ES-I3 (cell line): ENCODE data around the gene OR51V1.
"Not testable (repeated sequence)": the region's sequence is repeated elsewhere in the genome, so short reads cannot be mapped to it uniquely, and the experiment has no call there.

Source experiments
- H3K36me3 ChIP-seq: 2 replicates; pipeline ENCODE4 v1.6.1; 2013; ENCODE audit warnings: mild to moderate bottlenecking, low read length, control low read depth, moderate library complexity; ENCODE audit not compliant: insufficient read depth
- H3K4me1 ChIP-seq: 2 replicates; pipeline ENCODE4 v1.6.1; 2013; ENCODE audit warnings: mild to moderate bottlenecking, control low read depth, low read length; ENCODE audit not compliant: insufficient read depth
- H3K9ac ChIP-seq: 2 replicates; pipeline ENCODE4 v1.6.1; 2013; ENCODE audit warnings: low read depth, mild to moderate bottlenecking, low read length, moderate library complexity
- H3K9me3 ChIP-seq: 2 replicates; pipeline ENCODE4 v1.6.1; 2013; ENCODE audit warnings: mild to moderate bottlenecking, low read length, moderate library complexity; ENCODE audit not compliant: control insufficient read depth, insufficient read depth

OR51V1 gene

DNA sequence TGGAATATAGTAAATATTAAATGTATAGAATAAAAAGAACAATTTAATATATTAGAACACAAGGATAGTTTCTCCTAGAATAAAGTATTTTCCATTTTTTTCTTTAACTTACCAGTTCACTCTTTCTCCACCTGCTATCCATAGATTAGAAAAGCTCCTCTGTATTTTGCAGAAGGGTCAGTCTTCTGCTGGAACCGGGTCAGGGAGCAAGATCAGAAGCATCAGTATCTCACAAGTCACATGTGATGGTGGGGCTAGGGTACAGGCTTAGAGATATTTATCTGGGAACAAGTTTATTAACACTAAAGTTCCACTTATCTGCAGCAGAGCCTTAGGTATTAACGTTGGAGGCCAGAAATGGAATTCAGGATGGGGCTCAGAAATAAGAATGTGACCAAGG is 28.6 kb downstream of the OR51V1 start:
- Histone ChIP-seq H3K36me3 (no peaks in the 10 kb centered on the region), H3K4me1 (peaks cover 7% of the 10 kb centered on the region; the same call in 1 of the 2 replicates), H3K9me3 (no peaks in the 10 kb centered on the region), H3K9ac (no peak overlapping the region)

DNA sequence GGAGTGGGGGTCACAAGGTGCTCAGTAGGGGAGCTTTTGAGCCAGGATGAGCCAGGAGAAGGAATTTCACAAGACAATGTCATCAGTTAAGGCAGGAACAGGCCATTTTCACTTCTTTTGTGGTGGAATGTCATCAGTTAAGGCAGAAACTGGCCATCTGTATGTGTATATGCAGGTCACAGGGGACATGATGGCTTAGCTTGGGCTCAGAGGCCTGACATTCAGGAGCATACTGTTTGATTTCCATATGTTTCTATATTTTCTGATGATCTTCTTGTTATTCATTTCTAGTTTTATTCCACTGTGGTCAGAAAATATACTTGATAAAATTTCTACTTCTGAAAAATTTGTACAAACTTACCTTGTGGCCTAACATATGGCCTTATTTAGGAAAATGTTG is 34.6 kb downstream of the OR51V1 start:
- H3K9ac ChIP-seq: not testable (repeated sequence)

DNA sequence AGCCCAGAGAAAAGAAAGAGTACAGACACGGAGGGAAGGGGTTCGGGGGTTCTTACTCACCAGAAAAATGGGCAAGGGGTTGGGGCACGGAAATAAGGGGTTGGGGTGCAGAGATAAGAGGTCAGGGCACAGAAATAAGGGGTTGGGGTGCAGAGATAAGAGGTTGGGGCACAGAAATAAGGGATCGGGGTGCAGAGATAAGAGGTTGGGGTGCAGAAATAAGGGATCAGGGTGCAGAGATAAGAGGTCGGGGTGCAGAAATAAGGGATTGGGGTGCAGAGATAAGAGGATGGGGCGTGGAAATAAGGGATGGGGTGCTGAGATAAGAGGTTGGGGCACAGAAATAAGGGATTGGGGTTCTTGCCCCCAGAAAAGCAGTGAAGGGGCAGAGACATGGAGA is 35.7 kb downstream of the OR51V1 start:
- not testable (repeated sequence) for H3K36me3 ChIP-seq, H3K9ac ChIP-seq, H3K9me3 ChIP-seq
- H3K4me1 ChIP-seq: peaks cover 11% of the 10 kb centered on the region; the same call in 1 of the 2 replicates

More for the DNA sequence above, 34.6 kb downstream of the OR51V1 start:
- H3K36me3 ChIP-seq, H3K9me3 ChIP-seq: not testable (repeated sequence)
- H3K4me1 ChIP-seq: peaks cover 11% of the 10 kb centered on the region; the same call in 1 of the 2 replicates

DNA sequence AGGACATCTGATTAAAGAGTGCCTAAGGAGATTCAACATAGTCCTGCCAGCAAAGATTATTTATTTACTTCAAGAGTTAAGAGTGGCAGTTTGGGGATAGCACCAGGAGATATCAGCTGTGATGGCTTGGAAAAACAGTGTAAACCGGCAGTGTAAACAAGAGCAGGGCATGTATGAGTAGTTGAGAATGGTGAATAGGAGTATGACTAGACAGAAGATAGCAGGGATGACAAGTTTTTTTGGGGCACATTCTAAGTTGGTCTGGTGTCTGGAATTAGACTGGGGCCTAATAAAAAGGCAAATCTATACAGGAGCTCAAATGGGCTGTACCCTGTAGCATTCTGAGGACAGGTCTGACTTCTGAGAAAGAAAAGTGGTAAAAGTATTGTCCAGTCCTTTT is 39.4 kb downstream of the OR51V1 start:
- H3K9ac ChIP-seq, H3K36me3 ChIP-seq, H3K9me3 ChIP-seq, H3K4me1 ChIP-seq: not testable (repeated sequence)

DNA sequence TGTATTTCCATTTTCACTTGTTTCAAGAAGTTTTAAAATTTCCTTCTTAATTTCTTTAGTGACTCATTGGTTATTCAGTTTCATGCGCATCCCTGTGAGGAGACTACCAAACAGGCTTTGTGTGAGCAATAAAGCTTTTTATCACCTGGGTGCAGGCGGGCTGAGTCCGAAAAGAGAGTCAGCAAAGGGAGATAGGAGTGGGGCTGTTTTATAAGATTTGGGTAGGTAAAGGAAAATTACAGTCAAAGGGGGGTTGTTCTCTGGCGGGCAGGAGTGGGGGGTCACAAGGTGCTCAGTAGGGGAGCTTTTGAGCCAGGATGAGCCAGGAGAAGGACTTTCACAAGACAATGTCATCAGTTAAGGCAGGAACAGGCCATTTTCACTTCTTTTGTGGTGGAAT is 40.3 kb downstream of the OR51V1 start:
- not testable (repeated sequence) for H3K9me3 ChIP-seq, H3K36me3 ChIP-seq, H3K4me1 ChIP-seq, H3K9ac ChIP-seq

DNA sequence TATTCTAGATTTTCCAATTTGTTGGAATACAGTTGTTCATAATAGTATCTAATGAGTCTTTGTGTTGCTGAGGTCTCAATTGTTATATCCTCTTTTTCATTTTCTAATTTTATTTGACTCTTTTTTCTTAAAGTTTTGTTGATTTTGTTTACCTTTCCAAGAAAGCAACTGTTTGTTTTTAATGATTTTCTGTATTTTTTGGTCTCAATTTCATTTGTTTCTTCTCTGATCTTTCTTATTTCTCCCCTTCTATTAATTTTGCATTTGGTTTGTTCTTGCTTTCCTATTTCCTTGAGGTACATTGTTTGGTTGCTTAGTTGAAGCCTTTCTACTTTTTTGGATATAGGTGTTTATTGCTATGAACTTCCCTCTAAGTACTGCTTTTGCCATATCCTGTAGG is 40.7 kb downstream of the OR51V1 start:
- Histone ChIP-seq H3K9ac (no peak overlapping the region), H3K36me3 (no peaks in the 10 kb centered on the region), H3K4me1 (no peaks in the 10 kb centered on the region), H3K9me3 (0 out of 2 replicates have a peak, but pooled peaks cover 4% of the 10 kb centered on the region)

DNA sequence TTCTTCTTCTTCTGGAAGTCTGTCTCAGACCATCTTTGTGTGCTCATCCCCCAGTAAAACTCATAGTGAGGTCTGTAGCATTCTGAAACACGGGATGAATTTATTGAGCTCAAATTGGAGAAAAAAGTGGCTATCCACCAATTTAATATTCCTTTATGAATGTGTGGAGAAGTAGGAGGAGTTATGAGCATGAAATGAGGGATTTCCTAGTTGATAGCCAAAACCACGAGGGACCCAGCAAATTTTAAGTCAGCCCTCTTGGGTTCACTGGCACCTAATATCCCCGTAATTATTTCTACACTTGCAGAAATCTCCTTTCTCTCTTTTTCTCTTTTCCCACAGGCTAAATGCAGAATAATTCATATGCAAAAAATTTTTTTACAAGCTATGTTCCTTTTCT is 45.8 kb downstream of the OR51V1 start, which contains the start of gene OR52A1:
Gene OR52A1 (minus strand): TSS at position 101 of the 400 bp plus-strand sequence. CDS start 2,388 bp downstream, outside the sequence.
- Histone ChIP-seq H3K36me3 (no peaks in the 10 kb centered on the region), H3K4me1 (no peaks in the 10 kb centered on the region), H3K9ac (no peak within 1 kb of the TSS), H3K9me3 (0 out of 2 replicates have a peak, but pooled peaks cover under 1% of the 10 kb centered on the region)

DNA sequence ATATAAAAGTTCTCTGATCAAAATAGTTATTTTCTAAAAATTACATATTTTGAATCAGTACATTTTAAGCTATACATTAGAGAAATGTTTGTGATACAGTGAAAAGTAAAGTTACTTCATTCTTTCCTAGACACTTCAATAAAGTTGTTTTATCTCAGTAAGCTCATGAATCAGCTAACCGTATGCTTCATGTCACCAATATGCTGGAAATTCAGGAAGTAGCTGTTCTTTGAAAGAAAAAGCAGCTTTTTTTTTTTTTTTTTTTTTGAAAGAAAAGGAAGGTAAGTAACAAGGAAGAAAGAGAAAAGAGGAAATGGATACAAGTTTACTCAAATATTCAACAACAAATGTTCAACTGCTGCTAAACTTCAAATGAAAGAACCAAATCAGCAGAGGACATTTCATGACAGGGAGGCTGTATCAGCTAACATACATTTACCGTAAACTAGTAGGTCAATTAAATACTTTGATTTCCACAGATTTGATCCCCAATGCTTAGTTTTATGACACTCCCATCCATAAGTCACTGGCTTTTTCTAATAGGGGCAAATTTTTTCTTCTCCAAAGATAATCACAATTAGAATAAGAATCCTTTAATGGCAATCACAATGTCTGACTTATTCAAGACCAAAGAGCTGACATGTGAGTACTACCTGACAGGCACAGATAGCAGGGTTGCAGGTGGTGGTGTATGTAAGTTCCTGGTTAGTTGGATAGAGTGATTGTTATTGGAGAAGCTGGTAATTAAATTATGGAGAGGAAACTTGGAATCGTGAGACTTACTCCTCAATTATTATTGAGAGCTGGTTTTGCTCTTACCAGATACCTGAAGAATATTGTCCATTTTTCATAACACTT is 46.7 kb downstream of the OR51V1 start:
- H3K36me3 ChIP-seq: no peaks in the 10 kb centered on the region
- no peaks in the 10 kb centered on the region for H3K4me1 ChIP-seq
- H3K9me3 ChIP-seq: no peaks in the 10 kb centered on the region
- no peak overlapping the region for H3K9ac ChIP-seq

DNA sequence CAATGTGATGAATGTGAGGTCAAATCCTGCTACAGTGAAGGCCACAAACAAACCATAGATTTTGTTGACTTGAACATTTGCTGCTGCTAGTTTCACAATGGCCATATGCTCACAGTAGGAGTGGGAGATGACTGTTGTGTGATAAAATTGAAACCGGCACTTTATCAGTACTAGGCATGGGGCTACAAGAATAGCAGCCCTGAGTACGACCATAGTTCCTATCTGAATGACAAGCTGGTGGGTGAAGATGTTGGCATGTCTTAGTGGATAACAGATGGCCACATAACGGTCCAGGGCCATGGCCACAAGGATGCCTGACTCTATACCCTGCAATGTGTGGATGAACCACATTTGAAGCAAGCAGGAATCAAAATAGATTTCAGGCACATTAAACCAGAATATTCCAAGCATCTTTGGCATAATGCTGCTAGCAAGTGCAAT is 48.7 kb downstream of the OR51V1 start:
- Histone ChIP-seq H3K36me3 (no peaks in the 10 kb centered on the region), H3K9ac (no peak overlapping the region), H3K9me3 (no peaks in the 10 kb centered on the region), H3K4me1 (no peaks in the 10 kb centered on the region)
